ENCODE measurements around the gene RASSF10. TPM values are rescaled to one million over a fixed set of nuclear protein-coding genes. Genes with fewer than 3 reads are reported as not detected.

RASSF10 gene
- total and polyA plus RNA-seq, 2 experiments from 2014 or later: 0.53 to 9.5 TPM

DNA sequence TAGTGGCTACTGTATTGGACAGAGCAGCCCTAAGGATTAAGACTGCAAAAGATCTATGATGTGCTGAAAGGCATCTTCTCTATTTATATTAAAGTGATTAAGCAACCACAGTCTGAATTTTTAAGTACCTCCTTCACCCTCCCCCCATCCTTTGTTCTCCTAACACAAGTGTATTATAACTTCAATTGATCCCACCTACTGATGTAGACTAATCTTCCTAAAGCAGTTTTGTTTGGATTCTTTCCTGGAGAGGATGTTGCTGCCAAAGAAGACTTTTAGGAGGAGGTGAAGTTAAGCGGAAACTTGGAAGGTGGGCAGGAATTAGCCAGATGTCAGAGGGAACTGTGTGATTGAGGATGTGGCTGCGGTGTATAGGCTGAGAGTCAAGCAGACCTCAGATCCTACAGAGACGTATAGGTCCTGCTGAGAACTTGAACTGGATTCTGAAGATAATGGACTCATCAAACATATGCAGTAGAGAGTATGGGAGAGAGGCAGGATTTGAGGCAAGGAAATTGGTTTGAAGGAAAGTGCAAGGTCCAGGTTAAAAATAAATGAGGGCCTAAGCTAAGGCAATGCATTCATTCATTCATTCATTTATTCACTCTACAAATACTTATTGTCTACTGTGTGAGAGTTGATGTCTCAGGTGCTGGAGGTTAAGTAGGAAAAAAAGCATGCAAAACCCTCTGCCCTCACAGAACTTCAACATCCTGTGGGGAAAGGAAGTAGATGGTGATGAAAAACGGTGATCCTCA lies 5.2 kb upstream of the RASSF10 start:
- H3K9me2 ChIP-seq (replicated peaks; ENCODE audit: insufficient read depth): no peaks in the 10 kb centered on the region
- no peak overlapping the region for H3K27ac ChIP-seq
- 80% methylated on average over 4 of the region's 4 CpGs for WGBS (ENCODE audit: low lambda C conversion rate, missing lambda C conversion rate)
- H4K20me1 ChIP-seq (ENCODE audit: insufficient read depth, poor library complexity, severe bottlenecking): no peaks in the 10 kb centered on the region
- TF ChIP-seq, protein P1, sequence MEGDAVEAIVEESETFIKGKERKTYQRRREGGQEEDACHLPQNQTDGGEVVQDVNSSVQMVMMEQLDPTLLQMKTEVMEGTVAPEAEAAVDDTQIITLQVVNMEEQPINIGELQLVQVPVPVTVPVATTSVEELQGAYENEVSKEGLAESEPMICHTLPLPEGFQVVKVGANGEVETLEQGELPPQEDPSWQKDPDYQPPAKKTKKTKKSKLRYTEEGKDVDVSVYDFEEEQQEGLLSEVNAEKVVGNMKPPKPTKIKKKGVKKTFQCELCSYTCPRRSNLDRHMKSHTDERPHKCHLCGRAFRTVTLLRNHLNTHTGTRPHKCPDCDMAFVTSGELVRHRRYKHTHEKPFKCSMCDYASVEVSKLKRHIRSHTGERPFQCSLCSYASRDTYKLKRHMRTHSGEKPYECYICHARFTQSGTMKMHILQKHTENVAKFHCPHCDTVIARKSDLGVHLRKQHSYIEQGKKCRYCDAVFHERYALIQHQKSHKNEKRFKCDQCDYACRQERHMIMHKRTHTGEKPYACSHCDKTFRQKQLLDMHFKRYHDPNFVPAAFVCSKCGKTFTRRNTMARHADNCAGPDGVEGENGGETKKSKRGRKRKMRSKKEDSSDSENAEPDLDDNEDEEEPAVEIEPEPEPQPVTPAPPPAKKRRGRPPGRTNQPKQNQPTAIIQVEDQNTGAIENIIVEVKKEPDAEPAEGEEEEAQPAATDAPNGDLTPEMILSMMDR (IDR thresholded peaks at IDR 0.05; ENCODE audit: poor library complexity): no peak
- no peak for TF ChIP-seq EZH2 (IDR thresholded peaks at IDR 0.05; ENCODE audit: borderline replicate concordance)
- TF ChIP-seq EZH2phosphoT487 (IDR thresholded peaks at IDR 0.05; ENCODE audit: low read depth, severe bottlenecking, unreplicated experiment): no peak
- no peaks in the 10 kb centered on the region for H3K36me3 ChIP-seq (replicated peaks; ENCODE audit: insufficient read depth, low read depth)
- peaks cover 24% of the 10 kb centered on the region for H3K27me3 ChIP-seq
- no peak overlapping the region for H3K4me2 ChIP-seq
- no peak overlapping the region for H3K4me3 ChIP-seq
- no peaks in the 10 kb centered on the region for H3K9me3 ChIP-seq (ENCODE audit: low read depth)
- no peak for DNase-seq (ENCODE audit: low spot score)
- H3K4me1 ChIP-seq (ENCODE audit: insufficient read depth): peaks cover 5% of the 10 kb centered on the region
- peaks cover 4% of the 10 kb centered on the region for H3K79me2 ChIP-seq
- H2AFZ ChIP-seq: no peak overlapping the region

DNA sequence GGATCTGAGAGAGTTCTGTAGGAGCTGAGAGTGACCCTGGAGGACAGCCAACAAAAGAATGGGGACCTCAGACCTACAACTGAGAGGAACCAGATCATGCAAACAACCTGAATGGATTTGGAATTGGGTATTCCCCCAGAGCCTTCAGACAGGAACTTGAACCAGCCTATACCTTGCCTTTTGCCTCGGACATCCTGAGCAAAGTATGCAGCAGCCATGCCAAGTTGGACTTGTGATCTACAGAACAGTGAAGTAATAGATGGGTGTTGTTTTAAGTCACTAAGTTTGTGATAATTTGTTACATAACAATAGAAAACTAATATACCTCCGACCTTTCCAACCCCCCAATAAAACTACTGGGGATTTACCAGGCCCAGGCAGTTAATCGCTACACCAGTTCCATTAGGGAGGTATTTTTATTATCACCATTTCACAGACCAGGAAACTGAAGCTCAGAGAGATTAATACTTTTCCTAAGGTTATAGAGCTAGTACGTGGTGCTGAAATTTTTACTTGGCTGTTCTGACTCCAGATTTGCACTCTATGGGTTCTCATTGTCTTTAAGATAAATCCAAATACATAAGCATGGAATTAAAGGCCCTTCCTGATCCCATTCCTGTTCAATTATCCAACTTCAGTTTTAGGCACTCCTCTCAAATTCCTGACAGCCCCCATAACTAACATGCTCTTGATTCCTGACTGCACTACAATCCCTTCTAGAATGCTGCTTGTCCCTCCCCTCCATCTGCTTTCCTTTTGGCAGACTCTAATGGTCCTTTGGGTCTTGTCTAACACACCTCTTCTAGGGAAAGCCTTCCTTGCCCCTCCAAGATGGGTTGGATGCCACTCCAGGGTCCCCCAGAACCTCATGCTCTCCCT lies 1.7 kb upstream of the RASSF10 start:
- H3K4me1 ChIP-seq (ENCODE audit: insufficient read depth): peaks cover 5% of the 10 kb centered on the region
- no peaks in the 10 kb centered on the region for H3K36me3 ChIP-seq (replicated peaks; ENCODE audit: insufficient read depth, low read depth)
- H3K9me3 ChIP-seq (ENCODE audit: low read depth): no peaks in the 10 kb centered on the region
- no peak for DNase-seq (ENCODE audit: low spot score)
- no peaks in the 10 kb centered on the region for H4K20me1 ChIP-seq (ENCODE audit: insufficient read depth, poor library complexity, severe bottlenecking)
- peaks cover 46% of the 10 kb centered on the region for H3K27me3 ChIP-seq
- peaks cover 11% of the 10 kb centered on the region for H3K79me2 ChIP-seq
- peak overlapping the region; percentile 5 for H3K4me2 ChIP-seq
- H3K27ac ChIP-seq: peak overlapping the region; percentile 79
- TF ChIP-seq EZH2phosphoT487 (IDR thresholded peaks at IDR 0.05; ENCODE audit: low read depth, severe bottlenecking, unreplicated experiment) (no peak), EZH2 (IDR thresholded peaks at IDR 0.05; ENCODE audit: borderline replicate concordance) (no peak)
- TF ChIP-seq, protein P1 (IDR thresholded peaks at IDR 0.05; ENCODE audit: poor library complexity): no peak
- no peak overlapping the region for H3K4me3 ChIP-seq
- H3K9me2 ChIP-seq (replicated peaks; ENCODE audit: insufficient read depth): no peaks in the 10 kb centered on the region
- H2AFZ ChIP-seq: no peak overlapping the region
- WGBS (ENCODE audit: low lambda C conversion rate, missing lambda C conversion rate): 57% methylated on average over 4 of the region's 4 CpGs

DNA sequence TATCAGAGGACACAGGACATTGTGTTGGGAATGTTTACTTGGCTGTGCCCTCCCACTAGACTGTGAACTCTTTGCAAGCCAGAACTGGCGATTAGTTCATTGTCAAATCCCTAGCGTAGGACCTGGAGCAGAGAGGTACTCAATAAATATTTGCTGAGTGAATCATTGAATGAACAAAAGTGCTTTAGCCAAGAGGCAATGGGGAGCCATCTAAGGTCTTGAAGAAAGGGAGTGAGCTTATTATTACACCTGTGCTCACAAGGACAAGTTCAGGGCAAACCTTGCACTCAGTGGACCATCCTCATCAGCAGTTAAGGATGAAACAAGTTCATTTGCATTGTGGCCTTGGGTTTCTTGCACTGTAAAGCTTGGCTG lies 1.1 kb upstream of the RASSF10 start:
- peaks cover 10% of the 10 kb centered on the region for H3K4me1 ChIP-seq (ENCODE audit: insufficient read depth)
- DNase-seq (ENCODE audit: low spot score): peak; percentile 67
- H3K9me3 ChIP-seq (ENCODE audit: low read depth): no peaks in the 10 kb centered on the region
- no peak overlapping the region for H2AFZ ChIP-seq
- H3K4me2 ChIP-seq: peak overlapping the region; percentile 89
- H3K36me3 ChIP-seq (replicated peaks; ENCODE audit: insufficient read depth, low read depth): no peaks in the 10 kb centered on the region
- no peaks in the 10 kb centered on the region for H4K20me1 ChIP-seq (ENCODE audit: insufficient read depth, poor library complexity, severe bottlenecking)
- peak overlapping the region; percentile 79 for H3K27ac ChIP-seq
- WGBS (ENCODE audit: low lambda C conversion rate, missing lambda C conversion rate): 38% methylated on average over 2 of the region's 2 CpGs
- H3K79me2 ChIP-seq: peaks cover 11% of the 10 kb centered on the region
- TF ChIP-seq EZH2 (IDR thresholded peaks at IDR 0.05; ENCODE audit: borderline replicate concordance) (no peak), EZH2phosphoT487 (IDR thresholded peaks at IDR 0.05; ENCODE audit: low read depth, severe bottlenecking, unreplicated experiment) (no peak)
- TF ChIP-seq, protein P1 (IDR thresholded peaks at IDR 0.05; ENCODE audit: poor library complexity): no peak
- H3K4me3 ChIP-seq: no peak overlapping the region
- H3K27me3 ChIP-seq: peaks cover 52% of the 10 kb centered on the region
- H3K9me2 ChIP-seq (replicated peaks; ENCODE audit: insufficient read depth): no peaks in the 10 kb centered on the region
